H1 (cell line): ENCODE results near the gene VPS26B. TPM values are rescaled to one million over a fixed set of nuclear protein-coding genes. Genes with fewer than 3 reads are reported as not detected.
A peak's percentile ranks its signal among the peaks of the same experiment; 100 is the strongest.

ENCODE experiments used
- CTCF ChIA-PET: fragments of 300-600 bp; sonication (Branson Sonifier 250); formaldehyde crosslinking; loops from one replicate; lab custom pipeline; 2021; ENCODE audit not compliant: partially characterized antibody; lab: Charles Lee
- POLR2A ChIA-PET: fragments of 300-600 bp; sonication (Branson Sonifier 250); formaldehyde crosslinking; loops from one replicate; lab custom pipeline; 2021; ENCODE audit warnings: inconsistent platforms; ENCODE audit not compliant: partially characterized antibody; lab: Charles Lee
- DNase-seq, 2 experiments: peaks; one replicate each; pipeline versions ENCODE4 v3.0.0 to v3.0.0-alpha.2; 2010 to 2022; ENCODE audit warnings: low spot score in 2 of 2, low read depth in 1 of 2, mixed read lengths in 1 of 2
- FAIRE-seq: peaks from 2 replicates; lab custom pipeline; 2011; peaks lifted over from hg19 to GRCh38; lab: Jason Lieb, UNC
- H2AFZ ChIP-seq: 2 replicates; pipeline ENCODE4 v1.8.1; 2012; ENCODE audit warnings: low read length, inconsistent platforms
- H2AK5ac ChIP-seq: 2 replicates; pipeline ENCODE4 v1.6.1; 2013; ENCODE audit warnings: low read depth, low read length
- H2BK120ac ChIP-seq: replicated peaks from 2 replicates; pipeline ENCODE3; 2013; ENCODE audit warnings: low read depth, low read length, inconsistent platforms
- H2BK12ac ChIP-seq: 2 replicates; pipeline ENCODE4 v1.6.1; 2013; ENCODE audit warnings: low read depth, low read length
- H2BK15ac ChIP-seq: 2 replicates; pipeline ENCODE4 v1.6.1; 2013; ENCODE audit warnings: low read length
- H2BK20ac ChIP-seq: 2 replicates; pipeline ENCODE4 v1.6.1; 2013; ENCODE audit warnings: low read length
- H2BK5ac ChIP-seq: 2 replicates; pipeline ENCODE4 v1.6.1; 2013; ENCODE audit warnings: low read depth, low read length
- H3K14ac ChIP-seq: 2 replicates; pipeline ENCODE4 v1.6.1; 2013; ENCODE audit warnings: inconsistent platforms; ENCODE audit not compliant: insufficient read length
- H3K18ac ChIP-seq: 2 replicates; pipeline ENCODE4 v1.6.1; 2013; ENCODE audit warnings: low read length; ENCODE audit errors: extremely low read depth
- H3K23ac ChIP-seq: 2 replicates; pipeline ENCODE4 v1.6.1; 2013; ENCODE audit warnings: inconsistent platforms; ENCODE audit not compliant: insufficient read length
- H3K23me2 ChIP-seq: 2 replicates; pipeline ENCODE4 v1.6.1; 2013; ENCODE audit warnings: low read depth, low read length
- H3K27ac ChIP-seq: 2 replicates; pipeline ENCODE4 v1.6.1; 2011; ENCODE audit warnings: low read depth, low read length, inconsistent platforms
- H3K27me3 ChIP-seq, 4 experiments: replicated peaks in 1 of 4; 1 replicate in 1 of 4; 2 replicates in 3 of 4; pipeline versions ENCODE4 v1.6.1 to v1.8.1; 2011 to 2013; ENCODE audit warnings: low read length in 3 of 4, mild to moderate bottlenecking in 3 of 4, inconsistent platforms in 2 of 4, mixed read lengths in 2 of 4, moderate library complexity in 1 of 4; ENCODE audit not compliant: control insufficient read depth in 3 of 4, insufficient read depth in 3 of 4; ENCODE audit errors: extremely low read depth in 1 of 4
- H3K36me3 ChIP-seq, 4 experiments: 2 replicates each; pipeline versions ENCODE4 v1.6.1 to v1.8.1; 2011 to 2013; ENCODE audit warnings: mild to moderate bottlenecking in 4 of 4, low read length in 3 of 4, moderate library complexity in 2 of 4, control low read depth in 1 of 4, inconsistent platforms in 1 of 4; ENCODE audit not compliant: insufficient read depth in 4 of 4, control insufficient read depth in 2 of 4
- H3K4ac ChIP-seq: replicated peaks from 2 replicates; pipeline ENCODE3; 2013; ENCODE audit warnings: low read length, low read depth, mixed read lengths, inconsistent platforms; ENCODE audit not compliant: insufficient read length
- H3K4me1 ChIP-seq, 4 experiments: replicated peaks in 1 of 4; 1 replicate in 1 of 4; 2 replicates in 3 of 4; pipeline versions ENCODE4 v1.6.1 to v1.8.1; 2011 to 2013; ENCODE audit warnings: low read length in 3 of 4, inconsistent platforms in 2 of 4, mixed read lengths in 1 of 4; ENCODE audit not compliant: insufficient read depth in 4 of 4, control insufficient read depth in 3 of 4
- H3K4me2 ChIP-seq, 2 experiments: 2 replicates each; pipeline versions ENCODE4 v1.6.1 to v1.8.1; 2011 to 2013; ENCODE audit warnings: low read depth in 2 of 2, low read length in 2 of 2, control low read depth in 1 of 2, inconsistent platforms in 1 of 2, mild to moderate bottlenecking in 1 of 2; ENCODE audit not compliant: insufficient read depth in 1 of 2
- H3K4me3 ChIP-seq, 4 experiments: fragments of 200-600, 300-600 bp in 1 of 4; sonication (generic), shearing (Covaris generic), sonication (Bioruptor Twin) in 1 of 4; 2 replicates each; pipeline versions ENCODE4 v1.5.1 to v1.8.1; 2011 to 2016; ENCODE audit warnings: low read length in 4 of 4, low read depth in 3 of 4, control low read depth in 2 of 4, inconsistent platforms in 2 of 4, mild to moderate bottlenecking in 2 of 4, mixed read lengths in 1 of 4, moderate library complexity in 1 of 4; ENCODE audit not compliant: insufficient read depth in 2 of 4; ENCODE audit errors: extremely low read depth in 1 of 4
- H3K56ac ChIP-seq: replicated peaks from 2 replicates; pipeline ENCODE3; 2013; ENCODE audit warnings: low read depth, mild to moderate bottlenecking, mixed read lengths, low read length, inconsistent platforms; ENCODE audit not compliant: insufficient read length
- H3K79me1 ChIP-seq: 2 replicates; pipeline ENCODE4 v1.6.1; 2013; ENCODE audit warnings: low read depth, low read length, control low read depth
- H3K79me2 ChIP-seq, 2 experiments: 2 replicates each; pipeline versions ENCODE4 v1.6.1 to v1.8.1; 2012 to 2013; ENCODE audit warnings: low read length in 2 of 2, mild to moderate bottlenecking in 2 of 2, inconsistent platforms in 1 of 2; ENCODE audit not compliant: insufficient read depth in 2 of 2, control insufficient read depth in 1 of 2
- H3K9ac ChIP-seq, 4 experiments: replicated peaks in 1 of 4; 1 replicate in 1 of 4; 2 replicates in 3 of 4; pipeline versions ENCODE4 v1.6.1 to v1.8.1; 2011 to 2013; ENCODE audit warnings: low read depth in 3 of 4, low read length in 3 of 4, control low read depth in 2 of 4, mild to moderate bottlenecking in 2 of 4, moderate library complexity in 2 of 4, inconsistent platforms in 1 of 4; ENCODE audit errors: extremely low read depth in 1 of 4
- H3K9me3 ChIP-seq, 2 experiments: 2 replicates each; pipeline versions ENCODE4 v1.6.1 to v1.8.1; 2012 to 2013; ENCODE audit warnings: mild to moderate bottlenecking in 2 of 2, moderate library complexity in 2 of 2, control low read depth in 1 of 2, inconsistent platforms in 1 of 2, low read depth in 1 of 2, low read length in 1 of 2, mixed read lengths in 1 of 2; ENCODE audit not compliant: insufficient read depth in 2 of 2
- H4K20me1 ChIP-seq, 2 experiments: replicated peaks in 1 of 2; 2 replicates each; pipeline versions ENCODE3 to v1.8.1; 2011 to 2013; ENCODE audit warnings: inconsistent platforms in 2 of 2, low read length in 2 of 2, mild to moderate bottlenecking in 1 of 2; ENCODE audit not compliant: insufficient read depth in 2 of 2, control insufficient read depth in 1 of 2
- H4K5ac ChIP-seq: 2 replicates; pipeline ENCODE4 v1.6.1; 2013; ENCODE audit warnings: low read length, low read depth, mixed read lengths, inconsistent platforms; ENCODE audit not compliant: insufficient read length
- H4K8ac ChIP-seq: 2 replicates; pipeline ENCODE4 v1.8.0; 2013; ENCODE audit warnings: mild to moderate bottlenecking, moderate library complexity, low read length, inconsistent platforms; ENCODE audit not compliant: insufficient read depth; ENCODE audit errors: extremely low read depth
- H4K91ac ChIP-seq: replicated peaks from 2 replicates; pipeline ENCODE3; 2013; ENCODE audit warnings: low read length, mixed read lengths, inconsistent platforms; ENCODE audit not compliant: insufficient read length
- BACH1 ChIP-seq: IDR thresholded peaks from 2 replicates; pipeline ENCODE4 v1.6.1; 2012; ENCODE audit warnings: low read length, improper control_type of control experiment
- BCL11A ChIP-seq, 2 experiments: IDR thresholded peaks; one replicate each; pipeline ENCODE4 v1.6.1; 2011; ENCODE audit warnings: low read depth in 2 of 2, low read length in 2 of 2, mild to moderate bottlenecking in 2 of 2
- CHD2 ChIP-seq: IDR thresholded peaks from 2 replicates; pipeline ENCODE4 v1.6.1; 2012; ENCODE audit warnings: low read length, improper control_type of control experiment
- HDAC6 ChIP-seq: IDR thresholded peaks from one replicate; pipeline ENCODE4 v1.7.1; 2012; ENCODE audit warnings: low read depth, mild to moderate bottlenecking, inconsistent platforms, low read length, moderate library complexity
- KDM1A ChIP-seq: fragments of 200-600, 300-600 bp; sonication (generic); IDR thresholded peaks from 2 replicates; pipeline ENCODE4 v1.7.1; 2016; ENCODE audit warnings: mild to moderate bottlenecking, low read length, borderline replicate concordance
- NANOG ChIP-seq: IDR thresholded peaks from 2 replicates; pipeline ENCODE4 v1.6.1; 2011; ENCODE audit warnings: low read length, low read depth, mild to moderate bottlenecking, inconsistent platforms; ENCODE audit not compliant: insufficient read depth, poor library complexity, severe bottlenecking
- NRF1 ChIP-seq: IDR thresholded peaks from 2 replicates; pipeline ENCODE4 v1.6.1; 2011; ENCODE audit warnings: mild to moderate bottlenecking, low read depth, low read length, improper control_type of control experiment
- SUZ12 ChIP-seq: fragments of 200-600 bp; sonication (generic); IDR thresholded peaks from 2 replicates; pipeline ENCODE4 v1.6.1; 2012; ENCODE audit warnings: mild to moderate bottlenecking, inconsistent platforms, low read length, moderate library complexity, mixed read lengths
- TBP ChIP-seq: IDR thresholded peaks from 2 replicates; pipeline ENCODE4 v1.6.1; 2011; ENCODE audit warnings: low read depth, low read length, improper control_type of control experiment
- YY1 ChIP-seq: IDR thresholded peaks from 2 replicates; pipeline ENCODE4 v1.6.1; 2011; ENCODE audit warnings: low read depth, mild to moderate bottlenecking, low read length
- ZNF274 ChIP-seq: IDR thresholded peaks from 2 replicates; pipeline ENCODE4 v1.7.0; 2012; ENCODE audit warnings: low read length, borderline replicate concordance; ENCODE audit errors: extremely low read depth
- WGBS, 2 experiments: shearing (Covaris generic) in 1 of 2; methylation state at CpG; one replicate each; pipeline versions ENCODE4 v1.1.6 to v1.1.7; 2013 to 2015; ENCODE audit warnings: low lambda C conversion rate in 2 of 2, mixed read lengths in 2 of 2, inconsistent platforms in 1 of 2, low coverage in 1 of 2, missing lambda C conversion rate in 1 of 2; ENCODE audit not compliant: insufficient replicate concordance in 2 of 2, insufficient coverage in 1 of 2, insufficient read length in 1 of 2; ENCODE audit errors: extremely low coverage in 1 of 2, missing lambda C conversion rate in 1 of 2; 5-methylcytosine and 5-hydroxymethylcytosine counted together
- polyA plus RNA-seq, 7 experiments: library from polyadenylated mRNA; depleted of rRNA in 3 of 7; stranded (reverse) in 5 of 7; unstranded in 2 of 7; fragments of >200 nt in 5 of 7; fragments of 200-250 nt in 2 of 7; gene quantifications; 1 replicate in 5 of 7; 2 replicates in 1 of 7; 4 replicates in 1 of 7; pipeline versions ENCODE4 v1.2.1 to v1.2.3, GENCODE V29; 2011 to 2013; ENCODE audit warnings: missing spikeins in 2 of 7, mixed read lengths in 2 of 7
- total RNA-seq: library from RNA; stranded (reverse); fragmentation: NEBNext Ultra II Directional; extraction: Animal tissue kit (Norgen Biotek cat#: 25700); gene quantifications from 2 replicates; pipeline ENCODE4 v1.2.1, GENCODE V29; 2021

The VPS26B gene
- total and polyA plus RNA-seq, 2 of the 8 experiments (the other 6 are each of a cell fraction or from before 2014, with no cell fraction given), result 18.3 to 27.0 TPM

- H4K8ac ChIP-seq, result peak overlapping the region; percentile 11; the same call in 1 of the 2 replicates
- no peak overlapping the region for H3K9ac ChIP-seq
- H3K79me1 ChIP-seq, result no peaks in the 10 kb centered on the region
- no peak overlapping the region for H4K5ac ChIP-seq
- H2BK12ac ChIP-seq, result no peak overlapping the region
- H3K27me3 ChIP-seq, result no peaks in the 10 kb centered on the region; a peak in 1 of 7 replicates
- no peak overlapping the region for H2BK120ac ChIP-seq
- no peak for DNase-seq
- H3K27ac ChIP-seq, result no peak overlapping the region
- H2AFZ ChIP-seq, result no peak overlapping the region
- no peaks in the 10 kb centered on the region for H3K23me2 ChIP-seq
- CTCF ChIA-PET, result interaction anchor here (0.6 to 3.4 kb wide), 8 partner anchors 9 to 273 kb away, joined by 3 to 11 read pairs (median 4); partner anchors contain the start of gene GLB1L3
- H3K18ac ChIP-seq, result no peak overlapping the region
- no peak overlapping the region for H3K23ac ChIP-seq
- POLR2A ChIA-PET, result interaction anchor here (0.7 to 6.0 kb wide), 5 partner anchors 10 to 17 kb away, joined by 3 to 42 read pairs (median 4); partner anchors contain the start of gene GLB1L3
- no peak for TF ChIP-seq SUZ12
- TF ChIP-seq YY1, result no peak
- no peak for TF ChIP-seq BCL11A (IDR thresholded peaks at IDR 0.05; ENCODE audit: low read depth in 2 of 2, low read length in 2 of 2)
- TF ChIP-seq ZNF274, result no peak
- no peak for TF ChIP-seq KDM1A
- TF ChIP-seq TBP, result no peak
- TF ChIP-seq NRF1, result no peak
- no peak for TF ChIP-seq CHD2
- no peak for TF ChIP-seq HDAC6
- TF ChIP-seq NANOG, result no peak
- no peak for TF ChIP-seq BACH1
- TF ChIP-seq, all 59 proteins: peak for 0
- Histone ChIP-seq H2AK5ac (no peak overlapping the region), H3K79me2 (no peaks in the 10 kb centered on the region), H3K14ac (no peak overlapping the region), H3K4me2 (no peak overlapping the region), H3K36me3 (peaks cover 2 to 17% (median 12%) of the 10 kb centered on the region in 4 experiments; a peak in 6 of 8 replicates), H3K9me3 (no peaks in the 10 kb centered on the region), H2BK5ac (no peak overlapping the region), H4K91ac (no peak overlapping the region), H3K56ac (no peak overlapping the region), H2BK20ac (no peak overlapping the region), H4K20me1 (no peaks in the 10 kb centered on the region), H2BK15ac (no peak overlapping the region), H3K4me1 (no peaks in the 10 kb centered on the region), H3K4ac (peak overlapping the region; percentile 16), H3K4me3 (no peak overlapping the region)
- FAIRE-seq, result no peak
- WGBS, 2 experiments, result 95% methylated on average over 12 of the region's 12 CpGs; no CpG with 5 or more reads in 1 of the 2 experiments
These were observed 63.1 kb downstream of the VPS26B start for GRCh38 chr11:134287561-134287960.
